Measurements from ENCODE around the gene LNP1. TPM values are rescaled to one million over a fixed set of nuclear protein-coding genes. Genes with fewer than 3 reads are reported as not detected.

Gene LNP1
- total and polyA plus RNA-seq, 4 donors: 1.1 to 4.7 (median 1.5) TPM

- no peak for TF ChIP-seq SP1 (IDR thresholded peaks at IDR 0.05)
- TF ChIP-seq FOXA2 (IDR thresholded peaks at IDR 0.05): no peak
- TF ChIP-seq RAD21 (IDR thresholded peaks at IDR 0.05): no peak
- no peak for TF ChIP-seq YY1 (IDR thresholded peaks at IDR 0.05)
- no peak for TF ChIP-seq EGR1 (IDR thresholded peaks at IDR 0.05; ENCODE audit: low read depth in 2 of 2)
- no peak for TF ChIP-seq JUND (IDR thresholded peaks at IDR 0.05)
- TF ChIP-seq GABPA (IDR thresholded peaks at IDR 0.05 in 1 of 2, conservative IDR thresholded peaks at IDR 0.05 in 1 of 2): no peak
- Histone ChIP-seq H3K4me1 (ENCODE audit: control insufficient read depth in 4 of 4, insufficient read depth in 4 of 4, low read length in 3 of 4) (peaks cover 0 to 3% (median 0%) of the 10 kb centered on the region in 4 donors), H3K27ac (ENCODE audit: low read depth in 1 of 2, low read length in 2 of 2) (no peak overlapping the region), H3K4me3 (ENCODE audit: low read depth in 1 of 3, low read length in 3 of 3) (no peak overlapping the region), H3K36me3 (ENCODE audit: control insufficient read depth in 4 of 4, insufficient read depth in 3 of 4, low read depth in 1 of 4, low read length in 3 of 4) (no peaks in the 10 kb centered on the region), H3K27me3 (ENCODE audit: control insufficient read depth in 4 of 4, insufficient read depth in 4 of 4, low read length in 3 of 4) (no peaks in the 10 kb centered on the region), H3K9ac (ENCODE audit: low read depth in 1 of 2, low read length in 2 of 2) (no peak overlapping the region), H3K9me3 (ENCODE audit: control insufficient read depth in 4 of 4, low read length in 3 of 4) (no peaks in the 10 kb centered on the region)
- DNase-seq (ENCODE audit: low spot score): no peak
- 93% methylated on average over 1 of the region's 1 CpG for WGBS
Measured at GRCh38 chr3:100419406-100419805, 18.1 kb downstream of the LNP1 start.

DNA sequence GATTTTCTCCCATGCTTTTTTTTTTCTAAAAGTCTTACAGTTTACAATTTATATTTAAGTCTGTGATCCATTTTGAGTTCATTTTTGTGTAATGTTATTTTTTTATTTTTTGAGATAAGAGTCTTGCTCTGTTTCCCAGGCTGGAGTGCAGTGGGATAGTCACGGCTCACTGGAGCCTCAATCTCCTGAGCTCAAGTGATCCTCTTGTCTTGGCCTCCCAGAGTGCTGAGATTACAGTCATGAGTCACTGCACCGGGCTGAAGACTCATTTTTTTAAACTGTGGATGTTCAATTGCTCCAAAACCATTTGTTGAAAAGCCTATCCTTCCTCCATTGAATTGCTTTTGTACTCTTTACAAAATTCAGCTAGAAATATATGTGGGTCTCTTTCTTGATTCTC, 19.5 kb downstream of the LNP1 start:
- H3K9me3 ChIP-seq (ENCODE audit: control insufficient read depth in 4 of 4, low read length in 3 of 4): no peaks in the 10 kb centered on the region
- DNase-seq (ENCODE audit: low spot score): no peak
- no peaks in the 10 kb centered on the region for H3K27me3 ChIP-seq (ENCODE audit: control insufficient read depth in 4 of 4, insufficient read depth in 4 of 4, low read length in 3 of 4)
- TF ChIP-seq HNF4G (IDR thresholded peaks at IDR 0.05): no peak
- no peak for TF ChIP-seq FOXA2 (IDR thresholded peaks at IDR 0.05)
- TF ChIP-seq EGR1 (IDR thresholded peaks at IDR 0.05; ENCODE audit: low read depth in 2 of 2): no peak
- TF ChIP-seq GABPA (IDR thresholded peaks at IDR 0.05 in 1 of 2, conservative IDR thresholded peaks at IDR 0.05 in 1 of 2): no peak
- TF ChIP-seq ZBTB33 (IDR thresholded peaks at IDR 0.05): no peak
- TF ChIP-seq, protein P1, sequence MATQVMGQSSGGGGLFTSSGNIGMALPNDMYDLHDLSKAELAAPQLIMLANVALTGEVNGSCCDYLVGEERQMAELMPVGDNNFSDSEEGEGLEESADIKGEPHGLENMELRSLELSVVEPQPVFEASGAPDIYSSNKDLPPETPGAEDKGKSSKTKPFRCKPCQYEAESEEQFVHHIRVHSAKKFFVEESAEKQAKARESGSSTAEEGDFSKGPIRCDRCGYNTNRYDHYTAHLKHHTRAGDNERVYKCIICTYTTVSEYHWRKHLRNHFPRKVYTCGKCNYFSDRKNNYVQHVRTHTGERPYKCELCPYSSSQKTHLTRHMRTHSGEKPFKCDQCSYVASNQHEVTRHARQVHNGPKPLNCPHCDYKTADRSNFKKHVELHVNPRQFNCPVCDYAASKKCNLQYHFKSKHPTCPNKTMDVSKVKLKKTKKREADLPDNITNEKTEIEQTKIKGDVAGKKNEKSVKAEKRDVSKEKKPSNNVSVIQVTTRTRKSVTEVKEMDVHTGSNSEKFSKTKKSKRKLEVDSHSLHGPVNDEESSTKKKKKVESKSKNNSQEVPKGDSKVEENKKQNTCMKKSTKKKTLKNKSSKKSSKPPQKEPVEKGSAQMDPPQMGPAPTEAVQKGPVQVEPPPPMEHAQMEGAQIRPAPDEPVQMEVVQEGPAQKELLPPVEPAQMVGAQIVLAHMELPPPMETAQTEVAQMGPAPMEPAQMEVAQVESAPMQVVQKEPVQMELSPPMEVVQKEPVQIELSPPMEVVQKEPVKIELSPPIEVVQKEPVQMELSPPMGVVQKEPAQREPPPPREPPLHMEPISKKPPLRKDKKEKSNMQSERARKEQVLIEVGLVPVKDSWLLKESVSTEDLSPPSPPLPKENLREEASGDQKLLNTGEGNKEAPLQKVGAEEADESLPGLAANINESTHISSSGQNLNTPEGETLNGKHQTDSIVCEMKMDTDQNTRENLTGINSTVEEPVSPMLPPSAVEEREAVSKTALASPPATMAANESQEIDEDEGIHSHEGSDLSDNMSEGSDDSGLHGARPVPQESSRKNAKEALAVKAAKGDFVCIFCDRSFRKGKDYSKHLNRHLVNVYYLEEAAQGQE (IDR thresholded peaks at IDR 0.05): no peak
- TF ChIP-seq NR2F2 (IDR thresholded peaks at IDR 0.05): no peak
- TF ChIP-seq RAD21 (IDR thresholded peaks at IDR 0.05): no peak
- TF ChIP-seq SP1 (IDR thresholded peaks at IDR 0.05): no peak
- 97% methylated on average over 2 of the region's 2 CpGs for WGBS
- no peaks in the 10 kb centered on the region for H3K36me3 ChIP-seq (ENCODE audit: control insufficient read depth in 4 of 4, insufficient read depth in 3 of 4, low read depth in 1 of 4, low read length in 3 of 4)
- H3K9ac ChIP-seq (ENCODE audit: low read depth in 1 of 2, low read length in 2 of 2): no peak overlapping the region
- peaks cover 1 to 18% (median 10%) of the 10 kb centered on the region in 4 donors for H3K4me1 ChIP-seq (ENCODE audit: control insufficient read depth in 4 of 4, insufficient read depth in 4 of 4, low read length in 3 of 4)
- H3K27ac ChIP-seq (ENCODE audit: low read depth in 1 of 2, low read length in 2 of 2): no peak overlapping the region
- no peak overlapping the region for H3K4me3 ChIP-seq (ENCODE audit: low read depth in 1 of 3, low read length in 3 of 3)

DNA sequence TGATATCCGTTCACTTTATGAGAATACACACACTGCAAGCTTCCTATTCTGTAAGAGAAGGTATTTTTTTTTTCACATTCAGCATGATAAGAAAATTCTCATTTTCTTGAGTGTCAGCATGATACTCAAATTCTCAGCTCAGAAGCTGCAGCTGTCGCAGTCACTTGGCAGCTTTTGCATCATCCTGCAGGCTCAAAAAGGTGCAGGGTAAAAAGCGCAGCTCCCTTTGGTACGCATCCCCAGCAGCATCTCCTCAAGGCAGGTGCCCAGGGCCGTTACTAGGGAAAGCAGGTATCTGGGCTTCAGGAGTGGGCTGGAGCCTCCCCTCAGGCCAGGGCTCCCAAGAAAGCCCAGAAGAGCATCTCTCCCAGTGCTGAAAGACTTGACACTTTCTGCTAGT, 22.3 kb downstream of the LNP1 start:
- 97% methylated on average over 5 of the region's 5 CpGs for WGBS
- no peaks in the 10 kb centered on the region for H3K27me3 ChIP-seq (ENCODE audit: control insufficient read depth in 4 of 4, insufficient read depth in 4 of 4, low read length in 3 of 4)
- no peak overlapping the region for H3K4me3 ChIP-seq (ENCODE audit: low read depth in 1 of 3, low read length in 3 of 3)
- no peak overlapping the region for H3K27ac ChIP-seq (ENCODE audit: low read depth in 1 of 2, low read length in 2 of 2)
- no peaks in the 10 kb centered on the region for H3K36me3 ChIP-seq (ENCODE audit: control insufficient read depth in 4 of 4, insufficient read depth in 3 of 4, low read depth in 1 of 4, low read length in 3 of 4)
- DNase-seq (ENCODE audit: low spot score): no peak
- no peaks in the 10 kb centered on the region for H3K9me3 ChIP-seq (ENCODE audit: control insufficient read depth in 4 of 4, low read length in 3 of 4)
- H3K9ac ChIP-seq (ENCODE audit: low read depth in 1 of 2, low read length in 2 of 2): no peak overlapping the region
- TF ChIP-seq EGR1 (IDR thresholded peaks at IDR 0.05; ENCODE audit: low read depth in 2 of 2): no peak
- TF ChIP-seq JUND (IDR thresholded peaks at IDR 0.05): no peak
- TF ChIP-seq HNF4A (conservative IDR thresholded peaks at IDR 0.05): no peak
- no peak for TF ChIP-seq FOXA1 (IDR thresholded peaks at IDR 0.05)
- TF ChIP-seq RXRA (IDR thresholded peaks at IDR 0.05): no peak
- no peak for TF ChIP-seq SP1 (IDR thresholded peaks at IDR 0.05)
- TF ChIP-seq, protein P2, sequence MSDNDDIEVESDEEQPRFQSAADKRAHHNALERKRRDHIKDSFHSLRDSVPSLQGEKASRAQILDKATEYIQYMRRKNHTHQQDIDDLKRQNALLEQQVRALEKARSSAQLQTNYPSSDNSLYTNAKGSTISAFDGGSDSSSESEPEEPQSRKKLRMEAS (IDR thresholded peaks at IDR 0.05): no peak
- TF ChIP-seq ZBTB33 (IDR thresholded peaks at IDR 0.05): no peak
- TF ChIP-seq NR2F2 (IDR thresholded peaks at IDR 0.05): no peak
- TF ChIP-seq FOXA2 (IDR thresholded peaks at IDR 0.05): no peak
- no peak for TF ChIP-seq TAF1 (conservative IDR thresholded peaks at IDR 0.05)
- TF ChIP-seq CTCF (IDR thresholded peaks at IDR 0.05; ENCODE audit: low read depth, low read length, missing input control): no peak
- TF ChIP-seq HNF4G (IDR thresholded peaks at IDR 0.05): no peak
- TF ChIP-seq RAD21 (IDR thresholded peaks at IDR 0.05): no peak
- peaks cover 1 to 30% (median 22%) of the 10 kb centered on the region in 4 donors for H3K4me1 ChIP-seq (ENCODE audit: control insufficient read depth in 4 of 4, insufficient read depth in 4 of 4, low read length in 3 of 4)
